KOPT-K1 (cell line): ENCODE data around the gene IL9R.
A peak's percentile ranks its signal among the peaks of the same experiment; 100 is the strongest.
"Not testable (repeated sequence)": the region's sequence is repeated elsewhere in the genome, so short reads cannot be mapped to it uniquely, and the experiment has no call there.

Experiments used
- H3K27ac ChIP-seq: fragments of 200-600 bp; sonication (generic); 2 replicates; pipeline ENCODE4 v1.5.1; 2016; ENCODE audit warnings: antibody characterized with exemption, mild to moderate bottlenecking, low read depth, low read length; ENCODE audit not compliant: poor library complexity, severe bottlenecking
- H3K36me3 ChIP-seq: fragments of 200-600 bp; sonication (generic); 2 replicates; pipeline ENCODE4 v1.5.1; 2017; ENCODE audit warnings: antibody characterized with exemption, mild to moderate bottlenecking, low read length, moderate library complexity; ENCODE audit not compliant: insufficient read depth
- H3K9me3 ChIP-seq: fragments of 200-600 bp; sonication (generic); 2 replicates; pipeline ENCODE4 v1.5.1; 2017; ENCODE audit warnings: antibody characterized with exemption, low read length, mild to moderate bottlenecking; ENCODE audit not compliant: insufficient read depth, poor library complexity, severe bottlenecking

The IL9R gene

GRCh38 chrX:155997436-155997835, at the start of gene IL9R:
Gene IL9R, plus strand, starts transcription at chrX:155997696. Its CDS starts 64 bp downstream, at chrX:155997760.
- no peaks in the 10 kb centered on the region for H3K36me3 ChIP-seq
- H3K9me3 ChIP-seq = no peaks in the 10 kb centered on the region
- H3K27ac ChIP-seq = peak within 1 kb of the TSS; percentile 84

DNA sequence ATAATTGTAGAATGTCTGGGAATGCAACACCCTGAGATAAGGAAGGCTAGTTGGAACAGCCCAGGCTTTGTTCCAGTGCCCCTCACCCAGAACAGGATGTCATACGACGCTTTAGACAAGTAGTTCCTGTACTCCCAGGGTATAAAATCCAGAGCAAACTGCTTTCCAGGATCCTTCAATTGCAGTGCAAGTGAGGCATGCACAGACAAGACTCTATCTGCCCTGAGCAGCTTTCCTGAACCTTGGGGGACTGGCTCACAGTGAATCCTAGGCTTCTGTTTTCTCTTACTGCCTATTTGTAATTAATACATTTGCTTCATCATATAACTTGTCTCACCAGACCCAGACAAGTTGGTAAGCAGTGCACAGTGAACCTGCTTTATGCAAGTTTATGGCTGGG, 48.4 kb upstream of the IL9R start:
- Histone ChIP-seq H3K9me3 (no peaks in the 10 kb centered on the region), H3K36me3 (peaks cover 5% of the 10 kb centered on the region; the same call in 1 of the 2 replicates)

DNA sequence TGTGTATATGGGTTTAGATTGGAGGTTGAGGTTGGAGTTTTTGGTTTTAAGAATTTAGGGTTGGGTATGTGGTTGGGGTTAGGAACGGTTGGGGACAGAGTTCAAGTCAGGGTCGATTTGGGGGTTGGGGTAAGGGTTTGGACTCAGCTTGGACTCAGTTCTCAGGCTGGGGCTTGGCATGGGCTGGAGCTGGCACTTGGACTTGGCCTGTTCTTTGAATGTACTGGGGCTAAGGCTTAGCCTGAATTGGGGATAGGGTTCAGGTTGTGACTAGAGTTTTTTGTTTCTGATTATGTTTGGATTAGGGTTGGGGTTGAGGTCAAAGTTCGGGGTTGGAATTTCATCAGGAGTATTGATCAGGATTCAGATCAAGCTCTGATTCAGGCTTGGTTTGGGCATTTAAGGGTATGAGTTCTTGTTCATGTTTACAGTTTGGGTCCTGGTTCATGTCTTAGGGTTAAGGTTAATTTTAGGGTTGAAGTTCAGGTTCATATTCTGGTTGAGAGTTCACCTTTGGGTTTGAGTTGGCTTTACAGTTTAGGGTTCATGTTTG, 46.2 kb upstream of the IL9R start:
- H3K36me3 ChIP-seq = no peaks in the 10 kb centered on the region
- no peak overlapping the region for H3K27ac ChIP-seq
- no peaks in the 10 kb centered on the region for H3K9me3 ChIP-seq

More for the DNA sequence above, 48.4 kb upstream of the IL9R start:
- H3K27ac ChIP-seq = no peak overlapping the region

DNA sequence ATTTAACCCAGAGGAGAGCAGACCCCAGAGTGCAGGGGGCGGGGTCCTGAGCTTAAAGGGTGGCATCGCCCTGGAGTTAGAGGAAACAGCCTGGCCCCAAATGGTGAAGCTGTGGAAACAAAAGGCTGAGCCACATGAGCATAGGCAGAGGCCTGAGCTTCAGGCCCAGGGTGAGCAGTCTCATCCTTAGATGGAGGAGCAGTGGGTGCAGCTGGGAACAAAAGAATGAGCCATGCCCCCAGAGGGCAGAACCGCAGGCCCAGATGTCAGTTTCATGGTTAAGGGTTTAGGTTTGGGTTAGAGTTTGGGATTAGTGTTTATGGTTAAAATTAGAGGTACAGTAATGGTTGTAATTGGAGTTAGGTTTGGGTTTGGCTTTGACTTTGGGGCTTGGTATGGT, 44.4 kb upstream of the IL9R start:
- H3K27ac ChIP-seq = no peak overlapping the region
- no peaks in the 10 kb centered on the region for H3K9me3 ChIP-seq
- H3K36me3 ChIP-seq = no peaks in the 10 kb centered on the region

- Histone ChIP-seq H3K9me3 (no peaks in the 10 kb centered on the region), H3K36me3 (no peaks in the 10 kb centered on the region), H3K27ac (no peak overlapping the region)
Observed at GRCh38 chrX:155954793-155955192, 42.7 kb upstream of the IL9R start.

GRCh38 chrX:155956099-155956498, 41.4 kb upstream of the IL9R start:
- H3K36me3 ChIP-seq = no peaks in the 10 kb centered on the region
- no peak overlapping the region for H3K27ac ChIP-seq
- no peaks in the 10 kb centered on the region for H3K9me3 ChIP-seq

- Histone ChIP-seq H3K27ac (no peak overlapping the region), H3K9me3 (no peaks in the 10 kb centered on the region), H3K36me3 (no peaks in the 10 kb centered on the region)
Observed at GRCh38 chrX:155956649-155957048, 40.8 kb upstream of the IL9R start.

DNA sequence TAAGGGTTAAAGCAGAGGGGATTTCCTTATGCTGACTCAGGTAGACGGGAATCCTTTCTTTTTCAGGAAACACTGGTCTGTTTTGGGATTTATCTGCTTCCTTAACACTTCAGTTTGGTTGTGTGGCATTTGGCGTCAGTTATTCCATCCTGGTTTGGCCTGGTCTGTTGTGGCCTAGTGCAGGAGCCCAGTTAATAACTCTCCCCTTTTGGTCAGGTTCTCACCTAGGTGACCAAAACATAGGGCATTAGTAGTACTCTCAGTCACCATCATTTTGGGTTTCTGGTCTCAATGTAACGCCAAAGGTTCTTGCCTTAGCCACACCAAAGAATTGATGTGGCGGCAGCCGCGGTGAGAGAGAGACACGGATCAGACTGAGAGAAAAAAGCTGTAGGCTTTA, 39.7 kb upstream of the IL9R start:
- no peak overlapping the region for H3K27ac ChIP-seq
- no peaks in the 10 kb centered on the region for H3K36me3 ChIP-seq
- H3K9me3 ChIP-seq = no peaks in the 10 kb centered on the region

- Histone ChIP-seq H3K27ac (no peak overlapping the region), H3K36me3 (no peaks in the 10 kb centered on the region), H3K9me3 (peaks cover 6% of the 10 kb centered on the region)
Observed at GRCh38 chrX:155959018-155959587, 38.4 kb upstream of the IL9R start.

- no peak overlapping the region for H3K27ac ChIP-seq
- no peaks in the 10 kb centered on the region for H3K36me3 ChIP-seq
- peaks cover 6% of the 10 kb centered on the region for H3K9me3 ChIP-seq
Observed at GRCh38 chrX:155962906-155963305, 34.6 kb upstream of the IL9R start.

- Histone ChIP-seq H3K27ac (no peak overlapping the region), H3K36me3 (no peaks in the 10 kb centered on the region), H3K9me3 (peaks cover 25% of the 10 kb centered on the region)
Observed at GRCh38 chrX:155966876-155967275, 30.6 kb upstream of the IL9R start.

- Histone ChIP-seq H3K27ac (no peak overlapping the region), H3K36me3 (no peaks in the 10 kb centered on the region), H3K9me3 (peaks cover 25% of the 10 kb centered on the region)
Observed at GRCh38 chrX:155967653-155968325, 29.7 kb upstream of the IL9R start.

DNA sequence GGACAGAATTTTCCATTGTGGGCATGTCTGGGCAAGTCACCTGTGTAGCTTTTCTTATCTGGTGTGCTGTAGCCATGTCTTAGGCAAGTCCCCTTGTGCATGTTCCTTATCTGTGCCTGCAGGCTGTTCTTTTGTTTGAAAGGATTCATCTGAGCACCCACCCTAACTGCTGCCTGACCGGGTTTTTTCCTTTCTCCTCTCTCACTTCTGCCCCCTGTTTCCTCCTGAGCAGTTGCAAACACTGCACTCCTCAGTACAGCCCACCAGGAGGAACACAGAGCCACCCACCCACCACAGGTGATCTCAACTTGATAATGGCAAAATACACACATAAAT, 29.2 kb upstream of the IL9R start:
- peaks cover 25% of the 10 kb centered on the region for H3K9me3 ChIP-seq
- H3K27ac ChIP-seq = no peak overlapping the region
- no peaks in the 10 kb centered on the region for H3K36me3 ChIP-seq

DNA sequence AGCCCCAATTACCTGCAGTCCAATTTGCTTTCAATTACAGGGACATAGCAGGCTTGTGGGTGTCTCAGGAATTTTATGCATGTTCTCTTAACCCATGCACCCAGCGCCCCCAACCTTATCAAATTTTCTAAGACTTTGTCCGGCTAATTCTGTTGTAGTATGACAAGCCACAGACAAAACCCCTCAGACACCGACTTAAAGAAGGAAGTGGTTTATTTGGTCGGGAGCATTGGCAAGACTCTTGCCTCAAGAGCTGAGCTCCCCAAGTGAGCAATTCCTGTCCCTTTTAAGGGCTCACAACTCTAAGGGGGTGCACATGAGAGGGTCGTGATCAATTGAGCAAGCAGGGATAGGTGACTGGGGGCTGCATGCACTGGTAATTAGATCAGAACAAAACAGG, 28.7 kb upstream of the IL9R start:
- Histone ChIP-seq H3K27ac (no peak overlapping the region), H3K36me3 (no peaks in the 10 kb centered on the region), H3K9me3 (peaks cover 22% of the 10 kb centered on the region)

DNA sequence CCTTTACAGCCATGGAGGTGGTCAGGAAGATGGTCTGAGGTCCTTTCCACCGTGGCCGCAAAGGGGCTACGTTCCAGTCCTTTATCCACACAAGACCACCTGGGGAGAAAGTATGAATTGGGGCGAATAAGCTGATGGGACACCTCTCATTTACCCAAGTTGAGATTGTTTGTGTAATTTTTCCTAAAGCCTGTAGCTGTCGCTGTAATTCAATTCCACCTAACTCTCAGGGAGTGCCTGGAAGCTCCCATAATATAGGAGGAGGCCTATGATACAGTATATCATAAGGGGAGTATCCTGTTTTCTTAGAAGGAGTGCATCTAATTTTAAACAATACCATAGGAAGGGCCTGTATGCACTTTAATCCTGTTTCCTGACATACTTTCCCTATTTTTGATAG, 25.8 kb upstream of the IL9R start:
- not testable (repeated sequence) for H3K27ac ChIP-seq
- peaks cover 19% of the 10 kb centered on the region for H3K9me3 ChIP-seq

GRCh38 chrX:155972241-155972640, 25.3 kb upstream of the IL9R start:
- not testable (repeated sequence) for H3K36me3 ChIP-seq, H3K27ac ChIP-seq
- peaks cover 19% of the 10 kb centered on the region for H3K9me3 ChIP-seq

More for the DNA sequence above, 25.8 kb upstream of the IL9R start:
- not testable (repeated sequence) for H3K36me3 ChIP-seq
